ENCODE measurements around the gene EHD4.

Gene EHD4

DNA sequence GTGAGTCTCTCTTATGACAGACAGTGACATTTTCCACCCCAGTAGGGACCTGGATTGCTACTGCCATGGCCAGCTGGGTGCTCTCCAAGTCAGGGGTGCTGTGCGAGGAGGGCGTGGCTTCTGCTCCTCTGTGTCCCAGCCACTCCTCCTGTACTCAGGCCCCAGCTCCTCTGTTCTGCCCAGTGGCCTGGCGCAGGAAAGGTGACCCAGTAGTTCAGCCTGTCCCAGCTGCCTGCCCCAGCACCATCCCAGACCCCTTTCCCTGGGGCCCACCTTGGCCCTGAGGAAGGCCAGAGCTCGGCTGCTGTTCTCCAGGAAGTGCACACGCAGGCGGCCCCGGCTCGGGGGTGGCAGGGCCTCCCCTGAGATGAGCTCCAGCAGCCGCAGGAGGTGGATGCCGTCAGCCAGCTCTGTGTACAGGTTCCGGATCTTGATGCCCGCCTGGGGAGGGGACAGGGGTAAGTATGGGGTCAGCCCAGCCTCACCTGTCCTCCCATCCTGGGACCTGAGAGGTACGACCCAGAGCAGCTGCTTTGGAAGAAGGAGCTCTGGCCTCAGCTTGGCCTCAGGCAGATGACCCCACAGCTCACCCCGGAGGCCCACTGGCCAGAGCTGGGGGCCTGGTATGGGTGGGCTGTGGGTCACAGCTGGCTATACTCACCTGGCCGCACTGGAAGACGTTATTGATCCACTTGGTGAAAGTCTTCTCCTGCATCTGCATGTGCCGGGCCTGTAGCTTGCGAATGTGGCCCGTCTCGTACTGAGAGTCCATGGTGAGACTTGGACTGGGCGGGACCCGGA is 79.5 kb downstream of the EHD4 start:
- DNase-seq = no peak

DNA sequence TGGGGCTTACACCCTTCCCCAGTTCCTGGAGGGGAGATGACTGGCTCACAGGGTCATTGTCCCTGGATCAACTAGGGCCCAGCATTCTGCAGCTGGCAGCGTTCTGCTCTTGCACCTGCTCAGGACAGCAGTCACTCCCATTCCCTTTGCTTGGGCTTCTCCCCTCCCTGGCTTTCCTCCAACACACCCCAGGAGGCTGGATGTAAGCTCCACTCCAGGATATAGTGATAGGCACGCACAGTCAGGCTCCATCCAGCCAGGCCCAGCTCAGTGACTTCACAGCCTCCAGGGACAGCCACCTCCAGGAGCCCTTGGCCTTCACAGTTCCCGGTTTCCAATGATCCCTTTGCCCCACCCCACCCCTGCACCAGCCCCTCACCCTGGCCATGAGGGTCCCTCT is 80.4 kb downstream of the EHD4 start:
- DNase-seq = no peak

DNA sequence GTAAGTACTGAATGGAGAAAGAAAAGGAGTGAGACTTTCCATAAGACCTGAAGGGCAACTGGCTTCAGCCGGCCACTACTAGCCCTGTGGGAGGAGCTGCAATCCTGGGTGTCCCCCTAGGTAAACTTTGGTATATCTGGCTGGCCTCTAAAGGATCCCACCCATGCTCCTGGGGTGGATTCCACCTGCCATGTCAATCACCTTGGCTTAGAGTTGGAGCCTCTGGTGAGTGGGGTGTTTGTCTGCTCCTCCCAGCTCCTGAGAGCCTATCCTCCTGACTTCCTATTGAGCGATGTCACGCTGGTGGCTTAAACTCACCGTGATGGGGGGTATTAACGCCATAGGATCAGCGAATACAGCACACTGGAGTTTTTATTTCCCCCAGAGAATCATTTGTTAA is 81.1 kb downstream of the EHD4 start:
- DNase-seq = no peak

DNA sequence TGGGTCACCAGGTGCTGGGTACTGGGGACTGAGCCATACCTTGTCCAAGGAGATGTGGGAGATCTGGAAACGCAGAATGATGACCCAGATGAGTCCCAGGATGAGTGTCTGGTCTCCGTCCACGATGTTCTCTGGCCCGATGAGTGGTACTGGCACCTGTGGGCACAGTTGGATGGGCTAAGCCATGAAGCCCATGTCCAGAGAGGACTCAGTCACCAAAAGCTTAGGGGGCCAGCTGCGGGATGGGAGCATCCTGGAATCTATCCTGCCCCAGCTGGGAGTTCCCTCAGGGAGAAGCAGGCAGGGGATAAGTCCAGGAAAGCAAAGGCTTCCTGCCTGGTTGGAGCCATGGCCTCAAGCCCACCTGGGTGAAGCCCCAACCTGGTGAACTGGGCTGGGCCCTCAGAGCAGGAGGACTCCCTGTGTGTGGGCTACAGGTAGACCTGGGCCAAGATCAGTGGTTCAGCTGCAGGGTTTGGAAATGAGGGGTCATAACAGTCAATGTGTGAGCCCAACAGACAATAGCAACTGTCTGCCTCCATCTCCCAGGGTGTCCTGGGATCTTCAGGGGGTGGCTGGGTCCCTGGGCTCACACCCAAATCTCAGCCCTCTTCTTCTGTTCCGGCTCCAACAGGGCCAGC is 82.2 kb downstream of the EHD4 start:
- no peak for DNase-seq

DNA sequence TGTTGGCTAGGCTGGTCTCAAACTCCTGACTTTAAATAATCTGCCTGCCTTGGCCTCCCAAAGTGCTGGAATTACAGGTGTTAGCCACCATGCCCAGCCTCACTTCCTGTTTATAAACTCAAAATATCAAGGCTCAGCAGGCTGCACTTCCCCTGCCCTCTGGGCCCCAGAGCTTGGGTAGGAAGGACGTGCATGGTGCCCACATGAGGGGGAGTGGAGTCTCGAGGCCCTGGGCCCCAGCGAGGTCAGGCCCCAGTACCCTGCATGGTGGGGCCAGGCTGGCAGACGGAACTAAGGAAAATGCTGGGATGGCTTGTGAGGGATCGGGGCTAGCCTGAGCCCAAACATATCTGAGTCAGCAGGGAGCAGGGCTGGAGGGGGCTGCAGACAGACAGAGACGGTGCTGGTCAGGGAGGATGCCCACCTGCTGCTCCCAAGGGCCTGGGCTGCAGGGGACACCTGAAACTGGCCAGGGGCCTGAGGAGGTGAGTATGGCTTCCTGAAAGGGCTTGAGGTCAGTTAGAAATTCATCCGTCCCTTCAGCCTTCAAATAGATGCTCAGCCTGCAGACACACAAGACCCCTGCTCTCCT is 83.6 kb downstream of the EHD4 start:
- DNase-seq = no peak

DNA sequence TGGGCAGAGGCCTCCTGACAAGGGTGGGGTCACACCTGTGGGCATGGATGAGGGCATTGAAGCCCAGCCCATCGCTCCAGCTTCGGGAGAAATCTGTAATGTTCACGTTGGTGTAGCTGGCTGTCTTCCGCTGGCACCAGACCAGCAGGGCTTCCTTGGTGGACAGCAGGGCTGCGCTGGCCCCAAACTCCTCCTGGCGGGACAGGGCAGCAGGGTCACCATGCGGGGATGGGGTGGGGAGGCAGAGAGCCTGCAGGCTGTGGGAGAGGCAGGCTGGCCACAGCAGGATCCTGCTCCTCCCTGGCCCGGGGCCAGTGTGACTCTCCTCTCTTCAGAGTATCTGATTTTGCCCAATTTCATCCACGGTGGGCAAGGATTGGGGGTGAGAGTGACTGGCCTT is 84.5 kb downstream of the EHD4 start:
- DNase-seq = no peak

DNA sequence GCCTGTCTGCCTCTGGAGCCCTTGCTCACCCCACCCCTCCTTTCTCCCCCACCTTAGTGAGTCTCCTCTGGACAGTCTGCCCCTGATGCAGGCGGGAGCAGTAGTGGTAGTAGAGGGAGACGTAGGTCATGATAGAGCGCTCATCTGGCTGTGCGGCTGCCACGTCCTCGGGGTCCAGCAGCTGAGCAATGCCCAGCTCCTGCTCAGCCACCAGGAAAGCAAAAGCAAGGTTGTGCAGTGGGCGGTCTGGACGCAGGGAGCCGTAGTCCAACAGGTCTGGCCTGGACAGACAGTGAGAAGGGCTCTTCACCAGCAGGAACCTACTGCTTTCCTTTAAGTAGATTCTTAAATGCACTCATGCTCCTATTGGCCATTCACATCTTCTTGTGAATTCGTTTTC is 85.2 kb downstream of the EHD4 start:
- DNase-seq = no peak

DNA sequence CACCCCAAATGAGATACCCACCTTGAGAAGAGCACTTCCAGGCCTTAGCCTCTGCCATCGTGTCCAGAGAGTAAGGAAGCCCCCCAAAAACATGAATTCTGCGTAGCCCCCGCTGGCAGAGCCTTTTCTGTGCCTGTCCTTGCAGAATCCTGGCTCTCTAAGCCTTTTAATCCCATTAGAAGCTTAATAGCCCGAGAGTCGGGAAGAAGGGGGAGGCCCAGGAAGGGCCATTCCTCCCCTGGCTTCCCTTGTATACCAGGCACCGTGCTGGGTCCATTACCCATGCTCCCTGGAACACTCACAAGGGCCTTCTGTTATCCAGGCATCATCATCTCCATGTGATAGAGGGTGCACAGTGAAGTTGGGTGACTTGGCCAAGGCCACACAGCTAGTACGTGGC is 85.6 kb downstream of the EHD4 start:
- no peak for DNase-seq

DNA sequence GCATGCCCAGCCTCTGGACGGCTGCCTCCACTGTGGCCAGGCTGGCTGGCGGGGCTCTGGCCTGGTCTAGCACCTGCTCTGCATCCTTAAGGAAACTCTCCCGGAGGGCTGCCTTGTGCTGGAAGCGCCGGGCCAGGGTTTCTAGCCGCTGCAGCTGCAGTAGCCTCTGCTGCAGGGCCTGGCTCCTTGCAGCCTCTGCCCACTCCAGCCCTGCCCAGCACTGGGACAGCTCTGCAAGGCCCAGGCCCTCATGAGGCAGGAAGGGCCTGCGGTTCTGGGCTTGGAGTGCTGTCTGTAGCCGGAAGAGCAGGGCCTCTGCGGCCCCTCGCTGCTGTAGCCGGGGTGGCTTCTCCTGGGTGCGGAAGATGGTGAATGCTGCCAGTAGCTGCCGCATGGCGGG is 86.5 kb downstream of the EHD4 start:
- no peak for DNase-seq

DNA sequence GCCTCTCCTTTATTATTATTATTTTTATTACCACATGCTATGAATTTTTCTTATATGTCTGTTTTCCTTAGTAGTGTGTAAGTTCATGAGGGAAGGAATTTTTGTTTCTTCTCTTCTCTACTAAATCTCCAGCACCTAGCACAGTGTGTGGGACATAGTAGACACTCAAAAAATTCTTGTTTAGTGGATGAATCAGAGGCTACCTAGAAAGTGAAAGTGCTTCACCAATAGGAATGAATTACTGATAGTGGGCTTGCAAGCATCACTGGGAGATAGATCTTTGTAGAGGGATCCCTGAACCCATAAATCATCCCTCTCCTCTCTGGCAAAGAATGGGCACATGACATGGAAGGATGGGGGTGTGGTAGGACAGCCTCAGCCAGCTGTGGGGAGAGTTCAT is 87.0 kb downstream of the EHD4 start:
- DNase-seq = no peak

DNA sequence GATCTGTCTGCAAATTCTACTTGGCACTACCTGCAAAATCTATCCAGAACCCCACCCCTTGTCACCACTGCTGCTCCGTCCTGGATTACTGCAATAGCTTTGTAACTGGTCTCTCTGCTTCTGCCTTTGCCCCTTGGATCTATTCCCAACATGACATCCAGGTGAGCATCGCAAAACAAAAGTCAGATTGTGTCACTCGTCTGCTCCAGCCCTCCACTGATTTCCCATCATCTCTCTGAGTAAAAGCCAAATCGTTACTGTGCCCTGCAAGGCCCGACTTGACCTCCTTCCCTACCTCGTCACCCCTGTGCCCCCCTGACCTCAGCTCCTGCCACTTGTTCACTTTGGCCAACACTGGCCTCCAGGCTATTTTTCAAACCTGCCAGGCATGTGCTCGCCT is 87.9 kb downstream of the EHD4 start:
- DNase-seq = no peak

DNA sequence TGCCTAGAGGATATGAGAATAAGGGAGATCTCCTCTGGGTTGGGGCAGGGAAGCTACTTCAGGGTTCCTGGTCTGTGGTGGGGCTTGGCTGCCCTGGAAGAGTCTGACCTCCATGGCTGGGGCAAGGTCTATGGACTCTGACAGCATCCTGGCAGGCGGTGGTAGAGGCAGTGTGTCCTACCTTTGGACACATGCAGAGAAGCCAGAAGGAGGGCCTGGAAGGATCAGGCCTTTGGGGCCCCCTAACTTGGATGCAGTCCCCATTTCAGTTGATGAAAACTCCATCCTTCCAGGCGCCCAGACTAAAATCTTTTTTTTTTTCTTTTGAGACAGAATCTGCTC is 88.9 kb downstream of the EHD4 start:
- DNase-seq = no peak

DNA sequence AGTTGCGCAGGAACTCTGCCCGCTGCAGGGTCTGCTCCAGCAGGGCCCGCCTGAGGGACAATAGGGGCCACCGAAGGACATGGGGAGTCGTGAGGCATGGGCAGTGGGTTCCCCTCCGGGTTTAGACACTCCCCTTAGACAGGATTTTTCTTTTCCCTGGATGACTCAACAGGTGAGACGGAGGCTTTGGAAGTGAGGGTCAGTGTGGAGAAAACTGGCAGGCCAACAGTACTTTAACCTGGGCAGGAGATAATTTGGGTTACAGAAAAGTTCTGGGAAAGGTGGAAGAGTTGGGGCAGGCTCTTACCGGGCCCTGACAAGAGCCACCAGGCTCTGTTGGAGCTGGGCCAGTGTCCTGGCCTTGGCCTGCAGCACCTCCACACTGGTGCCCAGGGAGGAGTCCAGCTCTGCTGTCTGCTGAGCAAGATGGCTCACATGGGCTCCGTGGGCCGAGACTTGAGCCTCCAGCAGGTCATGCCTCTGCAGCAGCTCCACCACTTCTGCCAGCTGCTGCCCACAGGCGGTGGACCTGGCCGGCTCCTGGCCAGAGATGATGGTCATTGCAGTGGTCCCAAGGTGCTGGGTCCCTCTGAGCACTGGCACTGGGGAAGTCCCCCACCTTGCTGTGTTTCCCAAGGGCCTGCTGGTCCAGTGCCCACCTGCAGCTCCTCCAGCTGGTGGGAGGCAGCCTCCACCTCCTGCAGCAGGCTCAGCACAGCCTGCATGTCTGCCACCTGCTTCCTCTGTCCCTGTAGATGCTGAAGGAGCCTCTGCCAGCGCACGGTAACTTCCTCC is 89.5 kb downstream of the EHD4 start:
- DNase-seq = no peak

DNA sequence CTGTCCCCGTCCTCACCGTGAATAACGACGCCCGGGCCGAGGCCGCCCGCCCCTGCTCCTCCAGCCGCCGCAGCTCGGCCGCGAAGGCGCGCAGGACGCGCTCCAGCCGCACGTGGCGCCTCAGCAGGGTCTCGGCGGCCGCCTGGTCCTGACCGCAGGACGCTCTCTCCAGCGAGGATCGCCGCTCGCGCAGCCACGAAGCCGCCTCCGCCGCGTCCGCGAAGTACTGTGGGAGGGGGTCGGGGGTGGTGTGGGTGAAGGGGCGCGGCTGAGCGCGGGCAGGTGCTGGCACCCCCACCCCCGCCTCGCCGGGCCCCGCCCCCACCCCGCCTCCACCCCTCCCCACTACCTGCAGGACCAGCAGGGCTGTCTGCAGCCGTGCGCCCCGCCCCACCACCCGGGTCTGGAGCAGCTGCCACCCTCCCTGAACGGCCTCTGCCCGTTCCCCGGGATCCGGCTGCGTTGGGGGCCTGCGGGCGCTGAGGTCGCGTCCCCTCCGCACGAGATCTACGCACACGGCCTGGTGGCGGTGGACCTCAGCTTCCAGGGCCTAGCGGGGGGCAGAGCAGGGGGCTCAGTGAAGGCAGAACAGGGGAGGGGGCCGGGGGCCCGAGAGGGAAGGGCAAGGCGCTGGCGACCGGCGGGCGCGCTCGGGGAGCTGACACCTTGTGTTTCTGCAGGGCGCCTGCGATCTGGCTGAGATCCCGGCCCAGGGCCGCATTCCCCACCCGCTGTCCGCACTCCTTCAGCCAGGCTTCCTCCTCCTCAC is 90.3 kb downstream of the EHD4 start:
- DNase-seq = no peak

DNA sequence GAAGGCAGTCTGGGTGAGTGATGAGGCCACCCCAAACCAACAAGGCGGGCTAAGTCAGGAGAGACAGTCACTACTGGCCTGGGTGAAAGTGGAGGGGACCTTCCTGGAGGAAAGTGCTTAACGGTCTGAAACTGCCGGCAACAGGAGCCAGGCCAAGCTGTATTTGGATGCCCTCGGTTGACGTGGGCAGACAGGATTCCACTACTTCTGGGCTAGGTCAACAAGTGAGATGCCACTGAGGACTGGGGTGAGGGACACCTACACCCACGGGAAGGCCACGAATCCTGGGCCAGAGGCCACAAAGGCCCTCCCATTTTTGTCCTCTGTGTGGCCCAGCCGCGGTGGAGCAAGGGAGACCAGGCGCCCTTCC is 90.8 kb downstream of the EHD4 start:
- DNase-seq = no peak

DNA sequence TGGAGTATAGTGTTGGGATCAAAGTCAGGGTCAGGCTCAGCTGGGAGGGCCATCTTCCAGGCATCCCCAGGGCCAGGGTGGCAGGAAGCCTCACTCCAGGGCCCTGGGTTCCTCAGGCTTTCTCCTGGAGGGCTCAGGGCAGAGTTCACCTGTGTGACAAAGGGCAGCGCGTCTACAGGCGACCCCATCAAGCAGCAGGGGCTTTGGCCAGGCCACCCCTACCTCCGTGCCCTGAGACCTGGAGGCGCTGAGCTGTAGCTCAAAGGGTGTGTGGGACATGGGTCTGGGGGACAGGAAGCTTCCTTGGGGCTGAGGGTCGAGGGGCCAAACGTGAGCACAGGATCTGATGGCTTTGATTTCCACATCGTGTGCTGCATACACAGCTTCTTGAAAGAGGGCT is 91.3 kb downstream of the EHD4 start:
- no peak for DNase-seq

DNA sequence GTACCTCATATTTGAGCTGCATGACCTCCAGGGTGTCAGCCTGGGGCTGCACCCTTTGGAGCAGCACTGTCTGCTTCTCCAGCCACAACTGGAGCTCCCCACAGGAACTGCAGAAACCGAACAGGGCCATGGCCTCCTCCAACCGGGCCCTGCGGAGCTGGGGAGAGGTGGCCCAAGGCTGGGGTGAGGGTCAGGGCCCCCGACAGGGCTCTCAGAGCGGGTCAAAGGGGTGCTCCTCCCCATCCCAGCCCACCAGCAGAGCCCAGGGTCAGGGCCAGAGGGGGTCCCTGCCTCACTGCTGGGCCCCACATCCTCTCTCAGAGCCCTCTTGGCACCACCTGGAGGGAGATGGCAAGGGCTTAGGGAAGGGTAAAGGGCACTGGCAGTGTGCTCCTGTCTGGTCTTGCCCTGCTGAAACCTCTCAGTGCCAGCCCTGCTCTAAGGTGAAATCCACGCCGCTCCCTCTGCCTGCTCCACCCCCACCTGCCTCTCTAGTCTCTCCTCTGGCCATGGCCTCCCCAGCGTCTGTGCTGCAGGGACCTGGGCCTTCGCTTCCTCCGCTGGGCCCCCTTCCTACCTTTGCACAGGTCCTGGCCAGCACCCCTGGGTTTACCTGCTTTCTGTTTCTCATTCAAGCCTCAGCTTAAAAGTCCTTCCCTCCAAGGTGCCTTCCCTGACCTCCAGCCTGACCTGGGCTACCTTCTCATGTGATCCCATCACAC is 92.0 kb downstream of the EHD4 start:
- DNase-seq = no peak

DNA sequence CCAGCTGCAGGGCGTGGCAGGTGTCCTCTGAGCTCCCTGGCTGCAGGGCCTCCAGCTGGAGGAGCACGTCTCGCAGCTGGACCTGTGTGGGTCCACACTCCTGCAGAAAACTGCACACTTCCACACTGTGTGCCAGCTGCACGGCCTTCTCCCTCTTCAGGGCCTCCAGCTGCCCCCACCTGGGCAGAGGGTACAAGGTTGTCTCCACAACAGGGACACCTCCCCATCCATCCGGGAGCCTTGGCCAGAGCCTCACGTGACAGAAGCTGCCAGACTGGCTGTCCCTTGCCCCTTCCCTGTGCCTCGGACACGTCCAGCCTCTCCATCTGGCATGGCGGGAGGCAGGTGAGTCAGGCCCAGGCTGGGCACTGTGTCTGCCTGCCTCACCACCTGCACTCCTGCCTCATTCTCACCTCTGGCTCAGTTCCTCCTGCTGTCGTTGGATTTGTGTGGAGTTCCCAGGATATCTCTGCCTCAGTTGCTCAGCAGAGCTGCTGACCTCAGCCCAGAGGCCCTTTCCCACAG is 93.0 kb downstream of the EHD4 start:
- no peak for DNase-seq

DNA sequence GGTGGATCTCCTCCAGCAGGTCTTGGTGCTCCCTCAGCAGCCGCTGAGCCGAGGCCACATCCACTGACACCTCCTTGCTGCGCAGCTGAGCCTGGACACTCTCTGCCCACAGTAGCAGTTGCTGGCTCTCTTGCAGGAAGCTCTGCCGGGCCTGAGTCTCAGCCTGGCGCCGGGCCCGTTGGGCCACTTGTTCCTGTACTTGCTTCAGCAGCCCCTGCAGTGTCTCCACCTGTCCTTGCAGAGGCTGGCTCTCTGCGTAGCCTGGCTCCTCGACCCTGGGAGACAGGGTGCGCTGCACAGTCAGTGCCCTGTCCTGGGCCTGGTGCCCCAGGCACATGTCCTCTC is 94.0 kb downstream of the EHD4 start:
- DNase-seq = no peak

DNA sequence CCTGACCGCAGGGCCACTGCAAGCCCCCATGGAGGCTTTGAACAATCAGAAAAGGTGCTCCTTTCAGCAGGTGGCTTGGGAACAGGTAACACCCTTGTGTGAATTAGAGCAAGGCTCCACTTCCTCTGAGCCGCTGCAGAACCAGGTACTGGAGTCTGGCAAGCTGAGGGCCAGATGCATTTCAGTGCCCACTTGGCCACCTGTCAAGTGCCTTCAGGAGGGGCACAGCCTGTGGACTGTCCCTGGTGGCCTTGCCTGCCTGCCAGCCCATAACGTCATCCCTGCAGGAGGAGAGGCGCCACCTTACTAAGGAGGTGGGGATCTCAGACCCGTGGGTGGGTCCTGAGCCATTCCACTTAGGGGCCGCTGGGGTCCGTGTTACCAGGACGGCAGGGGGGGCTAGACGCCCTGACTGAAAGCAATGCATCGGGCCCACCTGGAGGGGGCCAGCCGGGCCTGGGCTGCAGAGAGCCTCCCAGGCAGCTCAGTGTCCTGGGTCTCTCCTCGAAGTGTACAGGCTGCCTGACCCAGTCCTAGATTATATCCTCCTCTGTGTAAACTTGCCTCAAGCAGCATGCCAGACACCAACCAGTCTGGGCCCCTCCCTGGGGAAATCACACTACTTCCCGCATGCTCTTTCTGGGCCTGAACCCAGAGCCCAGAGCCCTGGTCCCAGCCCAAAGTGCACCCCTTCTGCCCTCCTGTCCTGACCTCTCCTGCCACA is 94.6 kb downstream of the EHD4 start:
- DNase-seq = no peak

DNA sequence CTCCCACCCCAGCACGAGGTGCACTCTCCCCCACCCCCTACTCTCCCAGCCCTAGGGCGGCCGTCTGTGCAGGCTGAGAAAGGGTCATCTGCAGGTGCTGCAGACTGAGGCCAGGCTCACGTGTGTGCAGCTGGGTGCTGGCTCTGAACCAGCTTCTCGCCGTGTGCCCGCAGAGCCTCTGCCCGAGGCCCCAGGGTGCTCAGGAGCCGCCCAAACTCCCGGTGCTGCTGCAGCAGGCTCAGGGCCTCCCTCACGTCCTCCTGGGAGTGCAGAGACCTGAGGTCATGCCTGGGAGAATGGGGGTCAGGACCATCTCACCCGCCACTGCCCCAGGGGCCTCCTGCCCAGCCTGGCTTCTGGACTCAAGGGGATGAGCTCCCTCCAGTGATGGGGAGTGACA is 95.7 kb downstream of the EHD4 start:
- DNase-seq = no peak

DNA sequence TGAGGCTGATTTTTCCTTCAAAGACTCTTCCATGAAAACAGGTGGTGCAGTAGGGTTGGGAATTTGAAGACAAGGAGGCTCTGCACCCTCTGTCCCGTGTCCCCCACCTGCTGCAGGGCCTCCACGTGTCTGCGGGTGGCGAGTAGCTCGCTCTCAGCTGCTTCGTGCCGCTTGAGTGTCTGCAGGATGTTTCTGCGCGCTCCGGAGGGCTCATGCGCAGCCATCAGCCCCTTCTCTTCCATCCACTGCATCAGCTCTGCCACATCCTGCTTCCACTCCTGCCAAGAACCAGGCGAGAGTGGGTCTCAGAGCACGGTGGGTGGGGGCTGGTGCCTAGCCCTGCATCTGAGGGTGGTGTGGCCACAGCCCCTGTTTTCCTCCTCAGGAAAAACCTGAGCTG is 96.3 kb downstream of the EHD4 start:
- DNase-seq = no peak
